GM19324 (cell line): ENCODE results near the gene CFDP1.
A peak's percentile ranks its signal among the peaks of the same experiment; 100 is the strongest.
"Not testable (repeated sequence)": the region's sequence is repeated elsewhere in the genome, so short reads cannot be mapped to it uniquely, and the experiment has no call there.

ENCODE experiments used
- ATAC-seq: cut with Tn5 transposase; IDR thresholded peaks from one replicate; pipeline ENCODE4 v1.9.1; 2021; ENCODE audit warnings: mild to moderate bottlenecking, moderate library complexity; ENCODE audit not compliant: unreplicated experiment, low FRiP score

CFDP1 gene

GRCh38 chr16:75272097-75272551 is 161.2 kb downstream of the CFDP1 start:
- no peak for ATAC-seq

GRCh38 chr16:75271441-75272096 is 161.7 kb downstream of the CFDP1 start:
- ATAC-seq: no peak

DNA sequence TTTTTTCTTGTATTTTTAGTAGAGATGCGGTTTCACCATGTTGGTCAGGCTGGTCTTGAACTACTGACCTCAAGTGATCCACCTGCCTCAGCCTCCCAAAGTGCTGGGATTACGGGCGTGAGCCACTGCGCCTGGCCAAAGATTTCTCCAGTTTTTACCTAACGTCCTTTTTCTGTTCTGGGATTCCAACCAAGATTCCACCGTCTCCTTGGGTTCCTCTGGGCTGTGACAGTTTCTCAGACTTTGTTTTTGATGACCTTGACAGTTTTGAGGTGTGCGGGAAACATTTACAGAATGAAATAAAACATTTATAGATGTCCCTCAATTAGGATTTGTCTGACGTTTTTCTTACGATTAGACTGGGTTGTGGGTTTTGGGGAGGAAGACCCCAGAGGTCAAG is 163.9 kb downstream of the CFDP1 start:
- ATAC-seq: not testable (repeated sequence)

DNA sequence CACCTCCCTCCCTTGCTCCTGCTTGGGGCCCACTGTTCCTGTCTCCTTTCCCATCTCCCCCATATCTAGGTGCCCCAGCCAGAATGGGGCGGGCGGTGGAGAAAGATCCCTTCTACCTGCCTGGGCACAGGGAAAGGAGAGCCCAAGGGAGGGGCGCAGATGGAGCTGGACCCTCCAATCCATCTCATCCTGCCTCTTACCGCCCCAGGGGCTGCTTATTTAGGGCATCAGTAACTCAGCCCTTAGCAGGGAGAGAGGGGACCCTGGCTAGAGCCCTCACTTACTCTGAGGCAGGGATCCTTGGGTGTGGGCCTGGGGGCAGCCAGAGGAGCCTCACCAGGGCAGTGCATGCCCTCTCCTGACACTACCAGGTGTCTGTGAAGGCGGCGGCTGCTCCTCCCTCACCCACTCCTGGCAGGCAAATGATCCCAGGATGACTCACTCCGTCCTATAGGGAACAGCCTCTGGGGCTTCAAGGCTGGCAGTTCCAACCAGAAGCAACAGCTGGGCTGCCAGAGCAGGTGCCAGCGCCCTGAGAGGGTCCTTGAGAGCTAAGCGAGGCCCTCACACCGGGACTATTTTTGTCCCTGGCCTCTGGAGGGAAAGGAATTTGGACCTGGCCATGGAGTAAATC is 165.6 kb downstream of the CFDP1 start:
- ATAC-seq: no peak

DNA sequence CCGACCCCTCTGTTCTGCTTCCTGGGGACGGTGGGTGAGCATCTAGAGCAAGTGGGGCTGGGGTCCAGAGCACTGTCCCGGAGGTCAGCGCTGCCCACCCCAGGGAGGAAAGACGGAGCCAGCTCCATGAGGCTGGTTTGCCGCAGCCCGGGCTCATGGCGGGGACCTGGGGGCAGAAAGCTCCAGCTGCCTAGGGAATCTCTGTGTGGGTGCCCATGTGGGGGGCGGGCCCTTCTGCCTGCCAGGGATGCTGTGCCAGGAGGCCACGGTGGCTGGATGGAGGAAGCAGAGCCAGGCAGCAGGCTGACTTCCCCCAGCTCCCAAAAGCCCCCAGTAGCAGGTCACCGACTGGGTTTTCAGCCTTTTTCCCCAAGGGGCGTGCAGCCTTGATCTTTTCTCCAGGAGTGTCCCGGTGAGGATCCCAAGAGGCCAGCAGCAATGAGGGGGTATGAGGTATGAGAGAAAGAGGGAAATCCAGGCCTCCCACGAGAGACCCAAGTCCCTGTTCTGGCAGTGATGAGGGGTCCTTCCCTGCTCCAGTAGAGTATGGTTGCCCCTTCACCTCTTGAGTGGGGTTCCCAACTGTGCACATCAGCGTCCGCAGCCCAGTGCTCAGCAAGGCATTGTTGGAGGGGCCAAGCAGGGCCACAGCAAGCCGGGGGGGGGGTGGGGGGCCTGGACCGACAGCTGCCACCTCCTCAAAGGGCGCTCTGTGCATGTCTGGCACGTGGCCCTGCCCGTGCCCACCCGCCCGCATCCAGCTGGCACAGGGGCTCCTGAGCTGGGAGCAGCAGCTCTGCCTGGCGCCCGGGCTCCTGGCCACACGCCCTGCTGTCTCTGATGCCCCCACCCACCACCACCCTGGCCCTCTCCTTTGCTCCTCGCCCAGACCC is 166.3 kb downstream of the CFDP1 start:
- no peak for ATAC-seq

DNA sequence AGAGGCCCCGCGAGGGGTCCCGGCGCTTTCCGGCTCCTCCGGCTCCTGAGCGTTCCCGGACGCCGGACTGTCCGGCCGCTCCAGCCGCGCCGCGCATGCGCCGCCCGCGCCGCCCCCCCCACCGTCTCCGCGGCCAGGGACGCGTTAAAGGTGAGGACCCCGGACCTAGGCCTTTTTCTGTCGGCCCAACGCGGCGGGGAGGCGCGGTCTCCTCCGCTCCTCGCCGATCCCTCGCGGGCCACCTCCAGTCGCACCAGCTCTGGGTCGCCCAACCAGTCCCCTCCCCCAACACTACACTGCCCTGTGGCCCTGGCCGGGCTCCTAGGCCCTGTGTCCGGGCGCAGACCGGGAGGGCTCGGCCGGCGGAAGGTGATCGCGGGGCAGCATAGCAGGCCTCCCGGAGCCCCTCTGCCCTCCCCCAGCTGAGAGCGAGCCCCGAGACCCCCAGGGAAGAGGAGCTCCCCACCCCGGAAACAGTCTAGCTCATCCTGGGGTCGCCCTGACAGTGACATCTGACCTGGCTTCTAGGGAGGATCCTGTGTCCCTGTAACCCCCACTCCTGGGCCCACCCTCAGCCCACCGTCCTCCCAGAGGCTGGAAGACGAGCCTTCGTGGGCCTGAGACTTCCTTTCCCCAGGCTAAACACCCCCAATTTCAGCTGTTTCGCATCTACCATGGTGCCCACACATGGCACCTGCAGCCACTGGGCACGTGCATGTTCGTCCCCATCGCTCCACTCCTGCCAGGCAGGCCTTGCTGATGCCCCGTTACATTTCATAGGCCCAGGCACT is 167.2 kb downstream of the CFDP1 start:
- ATAC-seq: peak; percentile 71

GRCh38 chr16:75264999-75265910 is 168.0 kb downstream of the CFDP1 start:
- ATAC-seq: peak; percentile 32

DNA sequence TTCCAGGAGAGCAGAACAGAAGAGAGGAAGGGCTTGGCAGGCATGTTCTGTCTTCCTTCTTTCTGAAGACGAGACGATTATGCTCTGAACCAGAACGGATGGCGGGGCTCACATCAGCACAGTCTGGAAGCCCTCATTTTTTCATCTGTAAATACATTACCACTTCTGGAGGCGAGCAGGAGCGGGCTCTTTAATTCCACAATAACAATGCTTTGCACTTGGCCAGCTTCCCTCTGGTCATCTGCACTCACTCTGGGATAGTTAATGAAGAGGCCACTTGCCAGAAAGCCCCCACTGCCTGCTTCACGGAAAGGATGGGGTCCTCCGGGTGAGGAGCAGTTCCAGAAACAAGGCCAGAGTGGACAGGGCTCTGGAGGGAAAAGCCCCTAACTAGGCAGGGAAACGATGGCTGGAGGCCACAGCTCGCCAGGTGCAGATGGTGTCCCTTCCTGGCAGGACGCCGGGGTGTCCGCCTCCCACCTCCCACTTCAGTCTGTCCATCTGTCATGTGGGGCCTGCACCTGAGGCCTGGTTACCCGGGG is 168.8 kb downstream of the CFDP1 start:
- no peak for ATAC-seq

- no peak for ATAC-seq
Observed at GRCh38 chr16:75263963-75264445, 169.3 kb downstream of the CFDP1 start.

DNA sequence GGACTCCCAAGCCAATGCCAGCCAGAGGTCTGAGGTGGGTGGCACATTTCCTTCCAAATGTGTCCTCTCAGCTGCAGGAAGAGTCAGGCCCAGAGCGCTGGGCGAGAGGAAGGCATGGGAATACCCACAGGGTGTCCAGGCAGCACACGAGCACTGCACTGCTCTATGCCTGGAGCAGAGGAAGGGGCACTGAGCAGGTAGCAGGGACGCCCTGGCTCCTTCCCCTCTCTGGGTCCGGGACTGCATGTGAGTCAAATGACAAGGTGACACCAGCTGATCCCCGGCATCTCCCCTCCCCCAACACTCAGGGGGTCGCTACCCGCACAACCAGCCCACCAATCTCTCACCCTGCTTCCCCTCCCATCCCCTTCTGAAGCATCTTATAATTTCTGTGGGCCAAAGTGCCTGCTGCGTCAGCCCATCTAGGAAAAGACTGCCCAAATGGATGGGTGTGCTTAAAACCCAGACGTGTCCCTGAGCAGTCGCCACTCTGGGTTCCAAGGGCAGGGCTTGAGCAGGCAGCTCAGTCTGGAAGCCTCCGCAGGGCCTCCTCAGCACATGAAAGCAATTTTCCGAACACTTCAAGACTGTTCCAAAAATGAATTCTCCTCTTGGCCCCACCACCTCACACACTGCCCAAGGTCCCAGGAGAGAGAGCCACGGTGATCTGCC is 169.9 kb downstream of the CFDP1 start:
- no peak for ATAC-seq

DNA sequence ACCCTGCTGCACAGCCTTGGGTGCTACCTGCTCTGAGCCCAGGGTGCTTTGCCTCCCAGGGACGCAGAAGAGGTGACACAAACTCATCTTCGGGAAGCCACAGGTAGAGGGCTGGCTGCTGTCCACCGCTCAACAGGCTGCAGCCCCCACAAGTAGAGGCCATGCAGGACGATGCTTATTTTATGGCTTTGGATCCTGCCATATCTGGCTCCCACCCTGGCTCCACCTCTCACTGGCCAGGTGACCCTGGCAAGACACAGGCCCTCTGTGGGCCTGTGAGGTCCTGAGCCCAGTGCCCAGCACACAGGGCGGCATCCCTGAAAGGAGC is 170.5 kb downstream of the CFDP1 start:
- no peak for ATAC-seq

DNA sequence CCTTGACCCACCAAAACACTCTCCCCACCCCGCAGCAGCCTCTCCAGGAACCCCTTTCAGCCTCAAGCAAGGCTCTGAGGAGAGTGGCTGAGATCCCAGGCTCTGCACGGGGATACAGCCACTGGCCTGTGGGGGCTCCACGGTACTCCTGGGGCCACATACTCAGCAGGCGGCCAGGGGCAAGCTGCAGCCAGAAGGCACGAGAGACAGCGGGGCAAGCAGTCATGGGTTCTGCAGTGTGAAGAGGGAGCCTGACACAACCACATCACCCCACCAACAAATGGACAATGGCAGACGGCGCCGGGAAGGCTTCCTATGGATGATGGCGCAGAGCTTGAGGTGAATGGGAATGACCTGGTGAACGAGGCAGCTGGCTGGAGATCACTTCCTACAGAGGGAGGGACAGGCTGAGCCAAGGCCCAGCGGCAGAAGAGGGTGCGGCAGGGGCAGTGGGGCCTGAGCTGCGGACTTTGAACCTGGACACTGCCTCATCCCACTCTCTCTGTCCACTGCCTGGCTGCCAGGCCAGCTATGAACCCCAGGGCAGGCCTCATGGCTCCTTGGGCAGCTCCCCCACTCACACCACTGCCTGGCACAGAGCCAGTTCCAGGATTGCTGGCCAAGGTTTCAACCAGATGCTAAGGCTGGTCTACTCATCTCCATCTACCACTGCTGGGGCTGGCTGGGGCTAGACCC is 171.1 kb downstream of the CFDP1 start:
- no peak for ATAC-seq

- no peak for ATAC-seq
Observed at GRCh38 chr16:75261590-75262078, 171.7 kb downstream of the CFDP1 start.

GRCh38 chr16:75260851-75261589 is 172.3 kb downstream of the CFDP1 start:
- no peak for ATAC-seq

GRCh38 chr16:75258807-75259141 is 174.5 kb downstream of the CFDP1 start:
- ATAC-seq: no peak

GRCh38 chr16:75257886-75258806 is 175.2 kb downstream of the CFDP1 start:
- no peak for ATAC-seq
